Heart right ventricle (tissue), 16 donors: ENCODE data around the gene EYS. TPM values are rescaled to one million over a fixed set of nuclear protein-coding genes. Genes with fewer than 3 reads are reported as not detected.
"Not testable (repeated sequence)": the region's sequence is repeated elsewhere in the genome, so short reads cannot be mapped to it uniquely, and the experiment has no call there.

Experiments
- ATAC-seq, 8 donors: fragments of 200-7000 bp; cut with Tn5 transposase; one replicate each; pipeline ENCODE4 v1.9.1; 2020; ENCODE audit warnings: mild to moderate bottlenecking in 8 of 8, moderate library complexity in 8 of 8, moderate number of reproducible peaks in 1 of 8
- DNase-seq, 2 donors: peaks; one replicate each; pipeline ENCODE4 v3.0.0-alpha.2; 2020
- H3K27ac ChIP-seq, 10 donors: fragments of 200-600 bp; sonication (generic) in 2 of 10; one replicate each; pipeline versions ENCODE4 v1.5.0 to v1.8.0; 2020 to 2022; ENCODE audit warnings: mild to moderate bottlenecking in 3 of 10
- H3K27me3 ChIP-seq, 7 donors: fragments of 200-600 bp; one replicate each; pipeline ENCODE4 v1.8.0; 2021 to 2022; ENCODE audit warnings: mild to moderate bottlenecking in 2 of 7
- H3K36me3 ChIP-seq, 9 donors: fragments of 200-600 bp; sonication (generic) in 1 of 9; one replicate each; pipeline versions ENCODE4 v1.5.0 to v1.8.0; 2020 to 2022; ENCODE audit warnings: mild to moderate bottlenecking in 2 of 9
- H3K4me1 ChIP-seq, 9 donors: fragments of 200-600 bp; sonication (generic) in 1 of 9; one replicate each; pipeline versions ENCODE4 v1.5.0 to v1.8.0; 2020 to 2022; ENCODE audit warnings: mild to moderate bottlenecking in 4 of 9
- H3K4me3 ChIP-seq, 10 donors: fragments of 200-600 bp; sonication (generic) in 2 of 10; one replicate each; pipeline versions ENCODE4 v1.5.0 to v1.8.0; 2020 to 2022; ENCODE audit warnings: mild to moderate bottlenecking in 7 of 10, moderate library complexity in 2 of 10
- H3K9me3 ChIP-seq, 11 donors: fragments of 200-600 bp in 10 of 11; sonication (generic) in 2 of 11; one replicate each; pipeline versions ENCODE4 v1.5.0 to v1.8.0; 2013 to 2022; ENCODE audit warnings: mild to moderate bottlenecking in 2 of 11, control low read depth in 1 of 11, moderate library complexity in 1 of 11
- CTCF ChIP-seq, 9 donors: fragments of 200-600 bp; sonication (generic) in 2 of 9; IDR thresholded peaks; one replicate each; pipeline versions ENCODE4 v1.5.0 to v1.8.0; 2021 to 2022; ENCODE audit warnings: antibody characterized with exemption in 9 of 9, mild to moderate bottlenecking in 5 of 9, moderate library complexity in 1 of 9
- WGBS, 2 donors: extraction: QIAGEN DNeasy Blood & Tissue Kit; methylation state at CpG; one replicate each; pipeline ENCODE4 v1.1.7; 2013; ENCODE audit warnings: inconsistent platforms in 1 of 2; 5-methylcytosine and 5-hydroxymethylcytosine counted together
- intact Hi-C, 10 donors: fragments of 100-400 bp; cut with DNase I; formaldehyde crosslinking; loops; one replicate each; pipeline versions ENCODE4 v1.11.1 to v1.14.2; 2022
- polyA plus RNA-seq, 2 donors: library from polyadenylated mRNA; stranded (reverse); fragments of 200-250 nt; gene quantifications; one replicate each; pipeline ENCODE4 v1.2.3, GENCODE V29; 2013
- total RNA-seq, 10 donors: library from RNA; stranded (reverse); fragmentation: NEBNext Ultra II Directional in 3 of 10; extraction: Animal tissue kit (Norgen Biotek cat#: 25700) in 3 of 10; gene quantifications; one replicate each; pipeline versions ENCODE4 v1.2.1 to v1.2.4, GENCODE V29; 2021 to 2023
- donor health status: Arrhythmogenic right ventricular cardiomyopathy.
- donor health status: ischemic (EF 13 %, LVEDD 7.1; RV severe dilation, severe dysfunction).
- donor health status: healthy with polysubstance abuse.
- donor health status: DM: no; HTN: yes; CAD: no.
- donor health status: DM: no; HTN: no; CAD: no.
- donor health status: ischemic (EF 25% LVEDD 6.9; RV normal size, moderate dysfunction).
- donor health status: ischemic (EF 25% LVEDD 5.7; RV mildly dilated, moderate dysfunction).
- donor health status: healthy.
- donor health status: DM: yes; HTN: yes; CAD: no.
- donor health status: Ischemic cardiomyopathy.
- donor health status: ischemic (EF 35%, LVEDD 5.7; RV mildly dilated, moderate dysfunction).
- donor health status: nonischemic (EF 11% LVEDD 7.7; RV severe dilation, severe dysfunction).
- donor health status: DM: yes; HTN: yes; CAD: no.
- donor health status: PGD.
- donor health status: ischemic (EF 29% LVEDD 5.4; RV normal size, mild dysfunction).
- donor health status: nonischemic (EF 23%, LVEDD 6.1; RV moderate dilation, normal function).

Gene EYS
- total and polyA plus RNA-seq, 12 donors, result 0.02 to 0.40 (median 0.18) TPM; not detected in 8

DNA sequence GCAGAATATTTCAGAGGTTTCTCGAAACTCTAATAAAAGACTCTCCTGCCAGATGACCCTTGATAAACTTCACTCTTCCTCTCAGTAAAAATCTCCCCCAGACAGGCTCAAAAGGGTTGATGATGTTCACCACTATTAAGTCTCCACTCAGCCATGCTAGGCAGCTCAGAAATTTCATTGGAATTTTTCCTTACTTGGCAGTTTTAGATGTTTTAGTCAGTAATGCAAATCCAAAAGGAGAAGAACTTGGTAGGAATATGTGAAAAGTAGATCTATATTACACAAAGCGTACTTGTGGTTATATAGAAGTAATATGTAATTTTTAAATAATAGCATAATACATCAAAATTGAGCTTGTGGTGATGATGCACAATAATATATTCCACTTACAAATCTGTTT, 1738.4 kb downstream of the EYS start:
- Histone ChIP-seq H3K4me3 (no peak overlapping the region), H3K9me3 (no peaks in the 10 kb centered on the region), H3K27ac (no peak overlapping the region), H3K36me3 (no peaks in the 10 kb centered on the region), H3K27me3 (no peaks in the 10 kb centered on the region), H3K4me1 (no peaks in the 10 kb centered on the region)
- 72 to 74% methylated on average over 2 of the region's 2 CpGs for WGBS, 2 donors
- ATAC-seq, result no peak
- DNase-seq, result no peak
- no peak for TF ChIP-seq CTCF (IDR thresholded peaks at IDR 0.05)
- intact Hi-C loops, result no loop called here

DNA sequence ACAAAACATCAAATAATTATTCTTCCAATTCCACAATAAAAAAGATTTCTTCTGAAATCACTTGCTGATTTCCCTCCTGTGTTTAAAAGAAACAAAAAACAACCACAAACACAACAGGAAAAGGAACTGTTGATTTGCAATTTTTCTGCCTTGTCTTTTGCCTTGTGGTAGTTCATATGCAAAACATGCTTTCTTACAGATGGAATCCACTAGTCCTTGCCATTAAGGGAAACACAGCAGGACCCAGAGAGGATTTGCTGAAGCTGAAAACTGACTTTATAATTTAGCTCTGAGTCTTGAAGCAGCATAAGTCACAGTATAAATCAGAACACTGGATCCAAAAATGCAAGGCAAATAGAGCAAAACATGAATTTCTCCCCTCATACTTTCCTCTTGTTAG, 1742.7 kb downstream of the EYS start:
- ATAC-seq, result no peak
- H3K4me3 ChIP-seq, result no peak overlapping the region
- no peaks in the 10 kb centered on the region for H3K36me3 ChIP-seq
- peaks cover 0 to 4% (median 0%) of the 10 kb centered on the region in 11 donors for H3K9me3 ChIP-seq
- intact Hi-C loops, result no loop called here
- no peak for TF ChIP-seq CTCF (IDR thresholded peaks at IDR 0.05)
- no peak for DNase-seq
- no peaks in the 10 kb centered on the region for H3K27me3 ChIP-seq
- no peaks in the 10 kb centered on the region for H3K4me1 ChIP-seq
- H3K27ac ChIP-seq, result no peak overlapping the region

DNA sequence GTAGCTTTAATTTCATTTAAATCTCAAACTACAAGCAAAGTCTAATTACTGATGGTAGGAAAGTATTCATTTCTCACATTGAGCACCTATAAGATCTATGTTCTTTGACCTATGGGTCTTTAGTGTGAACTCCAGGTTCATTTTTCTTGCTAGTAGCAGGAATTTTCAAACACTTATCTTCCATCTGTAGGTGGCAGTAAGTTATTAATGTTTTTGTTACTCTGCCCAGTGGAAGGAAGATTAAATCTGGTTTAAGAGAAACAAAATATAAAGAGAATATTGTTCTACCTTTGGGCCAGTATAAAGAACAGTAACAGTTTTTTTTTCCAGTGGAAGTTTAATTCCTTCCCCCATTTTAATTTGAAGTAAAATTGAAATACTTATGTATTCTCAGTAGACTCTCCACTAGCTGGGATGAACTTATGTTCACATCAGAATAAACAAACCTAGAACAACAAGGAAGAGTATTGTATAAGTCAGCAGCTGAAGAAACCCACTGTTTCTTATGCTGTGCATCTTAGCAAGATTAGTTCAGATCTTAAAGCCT, 1743.2 kb downstream of the EYS start:
- no peaks in the 10 kb centered on the region for H3K4me1 ChIP-seq
- H3K9me3 ChIP-seq, result peaks cover 0 to 6% (median 0%) of the 10 kb centered on the region in 11 donors
- H3K36me3 ChIP-seq, result no peaks in the 10 kb centered on the region
- no peaks in the 10 kb centered on the region for H3K27me3 ChIP-seq
- no peak for TF ChIP-seq CTCF (IDR thresholded peaks at IDR 0.05)
- no peak for ATAC-seq
- no peak overlapping the region for H3K4me3 ChIP-seq
- H3K27ac ChIP-seq, result no peak overlapping the region
- intact Hi-C loops, result no loop called here
- DNase-seq, result no peak

GRCh38 chr6:63953336-63954021, 1753.5 kb downstream of the EYS start:
- H3K27me3 ChIP-seq, H3K36me3 ChIP-seq, intact Hi-C loops, H3K4me1 ChIP-seq, DNase-seq, H3K27ac ChIP-seq, ATAC-seq, H3K4me3 ChIP-seq: not testable (repeated sequence)
- WGBS, 2 donors, result 47 to 56% methylated on average over 3 of the region's 3 CpGs
- H3K9me3 ChIP-seq, result peaks cover 0 to 10% (median 0%) of the 10 kb centered on the region in 11 donors

GRCh38 chr6:63947792-63948529, 1759.1 kb downstream of the EYS start:
- Histone ChIP-seq H3K27me3 (no peaks in the 10 kb centered on the region), H3K4me3 (no peak overlapping the region), H3K36me3 (no peaks in the 10 kb centered on the region), H3K9me3 (no peaks in the 10 kb centered on the region), H3K27ac (no peak overlapping the region), H3K4me1 (no peaks in the 10 kb centered on the region)
- intact Hi-C loops, result no loop called here
- no peak for TF ChIP-seq CTCF (IDR thresholded peaks at IDR 0.05)
- 63 to 76% methylated on average over 3 of the region's 3 CpGs for WGBS, 2 donors
- ATAC-seq (no peak), DNase-seq (no peak)
